NT2/D1 (cell line): ENCODE measurements around the gene GLCE.

ENCODE experiments used
- DNase-seq: peaks from one replicate; pipeline ENCODE4 v3.0.0-alpha.2; 2011; ENCODE audit warnings: low read depth, low spot score
- H3K27me3 ChIP-seq: 2 replicates; pipeline ENCODE4 v1.6.0; 2011; ENCODE audit warnings: mild to moderate bottlenecking; ENCODE audit not compliant: insufficient read length, insufficient read depth
- H3K36me3 ChIP-seq: 2 replicates; pipeline ENCODE4 v1.6.1; 2011; ENCODE audit warnings: mild to moderate bottlenecking, low read length, mixed read lengths; ENCODE audit not compliant: insufficient read depth, insufficient read length
- H3K4me1 ChIP-seq: 2 replicates; pipeline ENCODE4 v1.5.1; 2011; ENCODE audit not compliant: insufficient read depth, insufficient read length
- H3K4me3 ChIP-seq: 2 replicates; pipeline ENCODE4 v1.5.1; 2011; ENCODE audit warnings: low read depth; ENCODE audit not compliant: insufficient read length
- H3K9ac ChIP-seq: 2 replicates; pipeline ENCODE4 v1.6.0; 2011; ENCODE audit warnings: low read depth; ENCODE audit not compliant: insufficient read length
- H3K9me3 ChIP-seq: 2 replicates; pipeline ENCODE4 v1.5.1; 2011; ENCODE audit warnings: mild to moderate bottlenecking, low read length; ENCODE audit not compliant: insufficient read depth
- SUZ12 ChIP-seq: IDR thresholded peaks from 2 replicates; pipeline ENCODE4 v1.6.1; 2011; ENCODE audit not compliant: insufficient read length, insufficient read depth; ENCODE audit errors: extremely low read depth
- YY1 ChIP-seq: IDR thresholded peaks from 2 replicates; pipeline ENCODE4 v1.6.1; 2011; ENCODE audit not compliant: insufficient read length, insufficient read depth
- ZNF274 ChIP-seq: IDR thresholded peaks from 2 replicates; pipeline ENCODE4 v1.6.1; 2011; ENCODE audit warnings: mild to moderate bottlenecking, low read depth, low read length

GLCE gene

DNA sequence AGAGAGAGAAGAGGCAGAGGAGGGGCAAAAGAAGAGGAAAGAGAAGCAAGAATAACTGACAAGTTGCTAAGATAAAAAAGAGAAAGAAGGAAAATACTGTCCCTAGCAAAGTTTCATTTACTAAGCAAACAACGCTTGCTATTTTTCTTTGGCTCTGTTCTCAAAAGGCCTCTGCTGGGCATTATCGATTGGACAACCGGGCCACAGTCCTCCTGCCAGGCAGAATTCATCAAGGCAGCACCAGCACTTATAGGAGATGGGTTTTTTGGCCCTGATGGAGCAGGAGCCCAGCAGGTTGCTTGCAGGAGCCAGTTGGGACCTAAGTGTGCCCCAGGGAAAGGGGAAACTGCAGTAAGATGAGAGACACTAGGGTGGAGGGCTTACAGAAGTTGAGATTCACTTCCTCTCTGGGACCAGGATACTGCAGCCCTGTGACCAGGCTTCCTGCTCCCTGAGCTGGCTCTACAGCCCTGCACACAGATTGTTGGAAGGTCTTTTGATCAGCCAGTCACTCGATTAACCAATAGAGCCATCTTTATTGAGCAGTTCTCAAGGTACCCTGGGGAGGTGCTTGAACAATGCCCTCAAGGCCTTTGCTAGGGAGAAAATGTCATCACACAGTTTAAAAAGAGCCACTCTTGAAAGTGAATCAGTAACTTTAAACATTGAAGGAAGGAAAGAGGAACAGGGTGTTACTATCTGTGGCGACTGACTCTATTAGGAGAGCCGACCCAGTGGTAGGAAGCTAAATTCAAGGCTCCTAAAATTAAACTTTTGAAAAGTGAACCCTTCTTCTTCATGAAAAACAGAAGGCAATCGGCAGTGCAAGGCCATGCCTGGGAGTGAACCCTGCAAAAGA, 28.8 kb upstream of the GLCE start:
- Histone ChIP-seq H3K36me3 (no peaks in the 10 kb centered on the region), H3K4me1 (peaks cover 6% of the 10 kb centered on the region), H3K27me3 (peaks cover 3% of the 10 kb centered on the region), H3K9ac (no peak overlapping the region), H3K9me3 (peaks cover 4% of the 10 kb centered on the region; the same call in 1 of the 2 replicates), H3K4me3 (no peak overlapping the region)
- DNase-seq, result no peak
- no peak for TF ChIP-seq SUZ12
- TF ChIP-seq YY1, result no peak
- no peak for TF ChIP-seq ZNF274

DNA sequence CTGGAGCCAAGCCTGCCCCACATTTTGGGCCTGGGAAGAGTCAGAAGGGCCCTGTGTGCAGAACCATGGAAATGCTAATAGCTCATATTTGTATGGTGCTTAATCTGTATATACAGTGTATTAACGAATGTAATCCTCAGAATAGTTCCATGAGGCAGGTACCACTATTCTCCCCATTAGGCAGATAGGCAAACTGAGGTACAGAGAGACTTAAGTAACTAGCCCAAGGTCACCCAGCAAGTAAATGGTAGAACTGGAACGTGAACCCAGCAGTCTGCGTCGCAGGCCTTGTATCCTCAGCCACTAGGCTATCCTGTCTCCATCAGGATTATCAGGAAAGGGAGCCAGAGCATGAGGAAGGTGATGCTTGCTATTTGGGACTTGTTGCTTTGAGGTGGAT, 28.0 kb upstream of the GLCE start:
- Histone ChIP-seq H3K36me3 (no peaks in the 10 kb centered on the region), H3K4me1 (peaks cover 6% of the 10 kb centered on the region), H3K27me3 (peaks cover 3% of the 10 kb centered on the region), H3K9me3 (peaks cover 1% of the 10 kb centered on the region; the same call in 1 of the 2 replicates), H3K4me3 (no peak overlapping the region), H3K9ac (no peak overlapping the region)
- TF ChIP-seq SUZ12 (no peak), ZNF274 (no peak), YY1 (no peak)
- DNase-seq, result no peak

DNA sequence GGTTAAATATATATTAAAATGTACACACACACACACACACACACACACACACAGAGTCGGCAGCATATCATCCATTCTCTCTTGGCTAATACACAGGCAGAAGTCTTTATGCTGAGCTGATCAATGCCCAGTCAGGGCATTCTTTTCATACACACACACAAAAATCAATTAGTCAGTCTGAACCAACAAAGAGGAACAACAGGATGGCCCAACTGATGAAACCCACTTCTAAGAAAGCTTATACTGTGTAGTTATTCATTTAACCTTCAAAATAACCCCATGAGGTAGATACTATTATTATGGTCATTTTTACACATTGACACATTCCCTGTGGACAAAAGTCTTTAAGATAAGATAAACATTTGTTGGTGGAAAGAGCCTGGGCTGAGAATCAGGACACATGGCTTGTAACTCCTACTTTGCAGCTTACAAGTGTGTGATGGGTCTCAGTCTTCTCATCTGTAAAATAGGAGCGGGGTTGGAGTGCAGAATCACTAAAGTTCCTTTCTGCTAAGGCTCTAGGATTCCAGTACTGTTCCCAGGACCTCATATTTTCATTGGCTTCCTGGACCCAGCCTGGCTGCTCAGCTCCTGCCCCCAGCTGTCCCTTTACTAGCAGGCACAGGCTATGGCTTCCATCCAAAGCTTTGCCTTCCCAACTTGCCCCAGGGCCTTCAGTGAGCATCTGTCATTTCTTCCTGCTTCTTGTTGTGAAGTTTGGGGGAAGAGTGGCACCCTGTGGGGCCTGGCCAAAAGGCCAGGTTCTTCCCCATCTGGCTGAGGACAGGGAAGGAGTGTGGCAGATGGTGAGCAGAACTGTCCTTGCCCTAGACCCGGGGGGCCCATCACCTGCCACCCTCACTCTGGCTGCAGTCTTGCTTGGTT, 27.2 kb upstream of the GLCE start:
- H3K4me1 ChIP-seq, result peaks cover 6% of the 10 kb centered on the region
- H3K27me3 ChIP-seq, result no peaks in the 10 kb centered on the region
- TF ChIP-seq YY1 (no peak), ZNF274 (no peak), SUZ12 (no peak)
- no peaks in the 10 kb centered on the region for H3K9me3 ChIP-seq
- H3K36me3 ChIP-seq, result no peaks in the 10 kb centered on the region
- H3K9ac ChIP-seq, result no peak overlapping the region
- H3K4me3 ChIP-seq, result no peak overlapping the region
- DNase-seq, result no peak

DNA sequence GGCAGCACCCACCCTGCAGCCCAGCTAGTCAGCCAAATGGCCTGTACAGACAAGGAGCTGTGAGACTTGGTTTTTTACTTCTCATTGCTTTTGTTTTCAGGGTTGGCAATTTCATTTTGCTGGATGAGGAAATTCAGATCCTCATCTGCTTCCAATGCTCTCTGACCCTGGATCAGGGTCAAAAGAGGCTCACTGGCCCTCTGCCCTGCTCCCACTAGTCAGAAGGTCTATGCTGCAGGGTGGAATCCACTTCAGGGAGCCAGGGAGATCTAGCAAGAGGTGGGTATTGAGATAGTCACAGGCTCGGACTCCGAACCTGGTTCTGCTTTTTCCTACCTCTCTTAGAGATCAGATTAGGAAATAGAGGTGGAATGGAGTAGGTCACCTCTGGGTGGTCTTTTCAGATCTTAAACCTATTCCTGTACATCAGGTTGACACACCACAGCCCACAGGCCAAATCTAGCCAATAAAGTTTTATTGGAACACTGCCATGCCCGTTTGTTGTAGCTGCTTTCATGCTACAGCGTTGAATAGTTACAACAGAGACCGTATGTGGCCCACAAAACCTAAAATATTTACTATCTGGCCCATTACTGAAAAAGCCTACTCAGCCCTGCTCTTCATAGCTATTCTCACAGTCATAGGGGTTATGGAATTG, 26.4 kb upstream of the GLCE start:
- DNase-seq, result no peak
- Histone ChIP-seq H3K4me3 (no peak overlapping the region), H3K27me3 (no peaks in the 10 kb centered on the region), H3K9ac (no peak overlapping the region), H3K4me1 (peaks cover 4% of the 10 kb centered on the region), H3K36me3 (no peaks in the 10 kb centered on the region), H3K9me3 (no peaks in the 10 kb centered on the region)
- no peak for TF ChIP-seq SUZ12
- TF ChIP-seq YY1, result no peak
- TF ChIP-seq ZNF274, result no peak

DNA sequence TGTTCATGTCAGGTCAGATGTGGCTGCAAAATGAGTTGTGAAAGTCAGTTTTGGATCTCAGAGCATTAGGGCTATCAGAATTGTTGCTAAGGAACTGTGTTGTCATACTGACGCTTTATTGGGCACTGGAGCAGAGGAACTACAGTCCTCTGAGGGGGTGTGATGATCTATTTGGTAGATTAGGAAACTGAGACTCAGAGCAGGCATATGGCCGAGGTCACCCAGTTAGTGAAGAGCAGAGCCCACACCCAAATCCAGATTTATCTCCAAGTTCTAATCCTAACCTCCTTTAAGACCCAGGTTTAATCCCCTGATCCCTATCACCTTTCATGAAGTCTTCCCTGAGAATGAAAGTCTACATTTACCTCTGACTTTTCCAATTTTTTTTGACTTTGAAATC, 25.6 kb upstream of the GLCE start:
- H3K36me3 ChIP-seq, result no peaks in the 10 kb centered on the region
- H3K27me3 ChIP-seq, result no peaks in the 10 kb centered on the region
- TF ChIP-seq ZNF274 (no peak), SUZ12 (no peak), YY1 (no peak)
- DNase-seq, result no peak
- H3K9ac ChIP-seq, result no peak overlapping the region
- peaks cover 3% of the 10 kb centered on the region for H3K4me1 ChIP-seq
- no peak overlapping the region for H3K4me3 ChIP-seq
- H3K9me3 ChIP-seq, result no peaks in the 10 kb centered on the region

DNA sequence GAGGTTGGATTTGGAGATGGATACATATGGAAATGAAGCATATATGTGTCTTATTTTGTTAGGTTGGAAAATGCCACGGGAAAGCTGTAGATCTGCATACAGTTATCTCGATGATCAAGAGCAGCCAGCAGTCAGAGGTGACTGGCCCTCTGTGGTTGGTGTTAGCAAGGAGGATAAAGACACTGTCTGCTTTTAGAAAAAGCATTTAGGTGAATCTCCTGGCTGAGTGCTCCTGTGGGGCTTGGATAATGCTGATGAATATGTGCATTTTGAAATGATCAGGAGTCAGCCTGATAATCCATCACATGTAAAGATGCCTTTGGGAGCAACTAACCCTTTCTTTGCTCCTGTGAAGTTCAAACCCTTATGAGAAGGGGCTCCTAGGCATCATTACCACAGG, 24.9 kb upstream of the GLCE start:
- Histone ChIP-seq H3K27me3 (no peaks in the 10 kb centered on the region), H3K4me3 (no peak overlapping the region), H3K4me1 (peaks cover 3% of the 10 kb centered on the region), H3K9ac (no peak overlapping the region), H3K9me3 (no peaks in the 10 kb centered on the region), H3K36me3 (no peaks in the 10 kb centered on the region)
- DNase-seq, result no peak
- TF ChIP-seq ZNF274 (no peak), YY1 (no peak), SUZ12 (no peak)
